SK-N-SH (cell line): Measurements from ENCODE around the gene MARCHF10.

Experiments
- EZH2phosphoT487 ChIP-seq: fragments of 200-600 bp; sonication (generic); IDR thresholded peaks from 2 replicates; pipeline ENCODE4 v1.6.1; 2017; ENCODE audit warnings: low read depth, mixed run types, mild to moderate bottlenecking, antibody characterized with exemption, moderate library complexity, borderline replicate concordance
- IRF3 ChIP-seq: fragments of 150-350 bp; IDR thresholded peaks from 2 replicates; pipeline ENCODE4 v1.6.1; 2016; ENCODE audit warnings: mild to moderate bottlenecking, low read depth, low read length

GRCh38 chr17:62809656-62810055 lies 1.5 kb upstream of the MARCHF10 start:
- no peak for TF ChIP-seq EZH2phosphoT487
- no peak for TF ChIP-seq IRF3
